Embryonic facial prominence (tissue), 1 donor: ENCODE measurements around the gene PPP2R1B.

ENCODE experiments used
- DNase-seq: peaks from one replicate; pipeline ENCODE4 v3.0.0-alpha.2; 2016; ENCODE audit errors: extremely low spot score

The PPP2R1B gene

GRCh38 chr11:111693224-111693937 lies 72.8 kb downstream of the PPP2R1B start:
- DNase-seq = no peak

GRCh38 chr11:111691741-111692140 lies 74.4 kb downstream of the PPP2R1B start:
- DNase-seq = no peak

- DNase-seq = no peak
These were observed 75.0 kb downstream of the PPP2R1B start for GRCh38 chr11:111691176-111691575.

- no peak for DNase-seq
These were observed 78.2 kb downstream of the PPP2R1B start for GRCh38 chr11:111688013-111688412.

- DNase-seq = no peak
These were observed 81.9 kb downstream of the PPP2R1B start for GRCh38 chr11:111684251-111684650.

GRCh38 chr11:111683806-111684205 lies 82.4 kb downstream of the PPP2R1B start:
- no peak for DNase-seq

GRCh38 chr11:111680486-111681175 lies 85.6 kb downstream of the PPP2R1B start:
- no peak for DNase-seq
